GM19193 (cell line): ENCODE data around the gene WARS2.

Experiments used
- POLR2A ChIP-seq: IDR thresholded peaks from 4 replicates; pipeline ENCODE4 v1.6.1; 2011; ENCODE audit not compliant: insufficient read depth, insufficient read length; ENCODE audit errors: extremely low read depth

WARS2 gene

DNA sequence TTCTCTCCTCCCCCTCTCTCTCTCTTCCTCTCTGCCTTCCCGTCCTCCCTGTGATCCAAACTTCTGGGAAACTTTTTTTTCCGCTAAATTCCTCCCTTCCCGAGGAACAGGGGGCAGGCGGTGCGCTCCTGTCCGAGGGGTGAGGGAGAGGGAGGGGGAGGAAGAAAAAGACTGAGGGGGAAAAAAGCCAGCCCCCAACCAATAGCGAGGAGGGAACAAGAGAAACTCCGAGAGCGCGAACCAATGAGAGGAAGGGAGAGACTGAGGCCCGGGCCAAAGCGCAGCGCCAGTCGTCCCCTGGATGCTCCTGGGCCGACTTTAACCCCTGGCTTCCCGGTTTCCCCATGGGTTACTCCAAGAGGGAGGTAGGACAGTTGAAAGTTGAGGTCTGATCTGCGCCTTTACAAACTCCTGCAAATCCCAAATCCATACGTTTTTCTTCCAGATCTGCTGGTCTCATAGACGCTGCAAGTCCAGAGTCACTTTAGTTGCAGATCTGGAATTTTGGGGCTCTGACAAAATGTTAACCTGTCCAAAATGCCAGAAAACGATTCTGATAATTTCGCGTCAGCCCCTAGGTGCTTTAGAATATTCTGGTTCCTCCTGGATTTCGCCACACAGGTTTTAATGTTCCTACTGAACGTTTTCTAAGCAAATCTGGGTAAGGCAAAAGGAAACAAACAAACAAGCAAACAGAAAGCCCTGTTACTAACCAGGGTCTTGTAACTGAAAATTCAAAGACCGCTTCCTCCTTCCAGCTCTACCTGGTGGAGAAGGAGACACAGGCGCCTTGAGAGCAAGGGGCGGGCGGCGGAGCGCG, 152.1 kb downstream of the WARS2 start, which contains the start of gene TBX15:
Gene TBX15, minus strand, starts transcription at position 158 of the 820 bp plus-strand sequence. CDS start 548 bp downstream, outside the sequence.
- no peak for TF ChIP-seq POLR2A

- TF ChIP-seq POLR2A = peak; percentile 40
Observed at GRCh38 chr1:118987468-118988185, 152.8 kb downstream of the WARS2 start.

- TF ChIP-seq POLR2A = no peak
Observed at GRCh38 chr1:118986555-118987467, 153.6 kb downstream of the WARS2 start.

DNA sequence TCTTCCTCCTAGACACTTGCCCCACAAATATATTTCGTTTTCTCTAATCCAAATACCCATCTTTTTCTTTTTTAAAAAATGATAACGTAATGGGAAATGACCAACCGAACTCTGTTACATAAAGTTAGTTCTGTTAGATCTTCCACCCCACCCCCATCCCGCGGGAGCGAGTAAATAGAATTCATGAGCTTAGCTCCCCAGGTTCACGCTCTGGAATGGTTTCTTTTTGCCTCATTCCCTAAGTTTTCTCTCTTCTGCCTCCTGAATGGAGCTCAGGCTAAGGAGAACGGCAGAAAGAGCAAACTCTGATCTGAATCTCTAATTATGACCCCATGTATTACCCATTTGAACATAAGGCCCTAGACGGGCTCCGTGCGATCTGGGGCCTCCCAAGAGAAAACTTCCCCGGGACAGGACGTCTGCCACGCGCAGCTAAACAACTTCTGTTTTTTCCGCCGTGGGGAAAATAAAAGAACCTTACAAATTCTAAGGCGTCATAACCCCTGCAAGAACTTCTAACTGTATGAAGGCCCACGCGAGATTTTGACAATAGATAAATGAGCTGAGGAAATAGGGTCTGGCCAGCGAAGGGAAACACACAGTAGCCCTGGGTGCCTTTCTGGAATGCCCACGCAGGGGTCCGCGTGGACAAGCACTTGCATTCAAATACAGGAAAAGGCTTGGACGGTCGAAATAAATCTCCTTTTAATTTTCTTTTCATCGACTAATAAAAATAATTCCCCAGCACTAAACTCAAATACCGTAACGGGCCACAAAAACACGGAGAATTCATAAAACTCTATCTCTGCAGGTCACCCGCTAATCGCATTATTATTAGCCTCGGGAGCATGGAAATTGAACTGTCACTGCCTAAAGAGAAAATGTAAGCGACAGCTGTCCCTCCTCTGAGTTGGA, 154.6 kb downstream of the WARS2 start:
- TF ChIP-seq POLR2A = no peak

DNA sequence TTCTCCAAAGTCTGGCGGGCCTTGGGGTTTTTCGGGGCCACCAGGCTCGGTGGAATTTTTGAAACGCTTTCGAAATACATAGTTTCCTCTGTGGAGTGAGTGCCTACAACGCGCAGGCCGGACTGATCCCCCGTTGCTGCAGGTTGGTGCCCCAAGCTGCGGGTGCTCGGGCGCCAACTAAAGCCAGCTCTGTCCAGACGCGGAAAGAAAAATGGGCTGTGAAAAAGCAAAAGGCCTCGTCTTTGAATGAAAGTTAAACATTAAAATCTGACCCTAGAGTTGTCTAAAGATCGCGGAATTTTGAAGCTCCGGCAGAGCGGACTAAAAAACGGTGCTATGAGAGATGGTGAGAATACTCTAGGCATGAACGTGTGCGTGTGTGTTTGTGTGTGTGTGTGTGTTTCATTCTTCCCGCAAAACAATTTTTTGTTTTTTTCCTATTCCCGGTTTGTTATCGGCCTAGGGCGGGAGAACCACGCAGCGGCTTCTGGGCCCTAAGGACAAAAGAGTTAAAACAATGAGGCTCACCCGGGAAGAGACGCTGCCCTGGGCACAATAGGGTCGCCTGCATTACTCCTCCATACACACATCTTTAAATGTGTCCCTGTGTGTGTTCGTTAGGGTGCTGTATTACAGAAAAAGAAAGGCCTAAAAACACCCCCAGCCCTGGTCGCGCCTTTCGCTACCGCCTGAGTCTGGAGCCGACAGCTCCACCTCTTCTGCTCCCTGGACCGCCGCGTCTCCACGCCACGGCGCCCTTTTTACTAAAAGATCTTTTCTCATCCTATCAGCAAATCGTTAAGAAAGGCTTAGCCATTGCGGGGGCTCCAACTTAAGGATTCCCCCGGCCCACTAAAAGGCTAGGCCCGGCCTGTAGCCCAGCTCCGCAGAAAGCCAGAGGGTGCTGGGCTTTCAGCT, 155.5 kb downstream of the WARS2 start:
- peak; percentile 32 for TF ChIP-seq POLR2A

GRCh38 chr1:118984086-118984721, 156.2 kb downstream of the WARS2 start:
- no peak for TF ChIP-seq POLR2A

- TF ChIP-seq POLR2A = no peak
Observed at GRCh38 chr1:118983558-118984041, 156.9 kb downstream of the WARS2 start.

DNA sequence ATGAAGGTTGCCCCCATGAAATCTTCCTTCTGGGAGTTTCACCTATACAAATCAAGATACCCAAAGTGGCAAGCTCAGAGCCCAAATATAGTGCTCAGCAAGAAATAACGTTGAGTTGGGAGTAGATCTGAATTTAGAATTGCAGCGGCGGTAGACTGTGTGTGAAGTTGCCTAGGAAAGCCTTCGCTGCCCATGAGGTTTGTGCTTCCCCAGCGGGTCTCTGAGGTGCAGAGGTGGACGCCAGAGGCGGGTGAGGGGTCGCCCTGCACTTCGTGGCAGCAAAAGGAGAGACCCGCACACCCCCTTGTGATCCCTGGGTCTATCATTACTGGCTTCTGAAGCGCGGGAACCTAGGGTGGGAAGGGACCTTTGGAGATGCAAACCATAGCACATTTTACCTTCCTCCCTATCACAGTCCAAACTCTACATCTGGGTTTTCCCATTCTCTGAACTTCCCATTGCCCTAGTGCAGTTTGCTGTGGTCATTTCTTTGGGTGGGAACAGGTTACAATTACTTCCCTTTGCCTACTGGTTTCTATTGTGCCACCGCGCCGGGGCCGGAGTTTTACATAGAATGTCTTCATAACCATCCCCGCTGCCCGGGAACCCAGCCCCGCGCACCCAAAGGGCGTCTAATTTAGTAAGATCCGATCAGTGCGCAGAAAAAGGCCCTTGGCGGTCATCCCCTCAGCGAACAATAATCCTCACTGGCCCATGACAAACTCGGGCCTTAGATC, 157.5 kb downstream of the WARS2 start:
- TF ChIP-seq POLR2A = no peak

DNA sequence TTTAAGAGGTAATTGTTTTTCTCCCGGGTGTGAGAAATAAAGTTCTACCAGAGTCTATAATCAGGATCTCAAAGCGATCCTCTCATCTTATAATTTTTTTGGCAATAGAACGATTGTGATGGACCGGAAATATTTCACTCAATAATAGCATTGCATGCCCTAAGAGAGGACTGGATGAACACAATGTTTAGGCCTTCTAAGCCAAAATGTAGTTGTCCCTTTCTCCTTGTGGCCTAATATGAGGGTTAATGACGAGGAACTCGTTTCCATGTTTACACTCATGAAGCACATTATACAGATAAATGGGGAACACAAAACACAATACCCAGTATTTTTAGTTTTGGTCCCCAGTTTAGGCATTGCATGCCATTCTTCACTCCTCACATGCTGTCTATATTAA, 158.2 kb downstream of the WARS2 start:
- no peak for TF ChIP-seq POLR2A

DNA sequence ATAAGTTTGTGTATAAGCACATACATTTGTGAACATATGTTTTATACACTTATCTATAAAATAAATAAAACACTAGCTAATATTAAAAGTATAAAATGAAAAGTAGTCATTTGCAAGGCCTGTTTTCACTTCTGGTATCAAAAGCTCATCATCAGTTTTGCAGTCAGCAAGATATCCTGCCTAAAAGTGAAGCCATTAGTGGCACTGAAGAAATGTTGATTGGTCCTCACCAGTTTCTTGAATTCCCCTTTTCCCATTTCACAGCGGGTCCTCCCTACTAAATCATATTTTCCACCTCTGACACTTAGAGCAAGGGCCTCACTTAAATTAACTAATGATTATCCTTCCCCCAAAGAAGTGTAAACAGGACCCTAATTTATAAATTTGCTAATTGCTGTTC, 159.0 kb downstream of the WARS2 start:
- no peak for TF ChIP-seq POLR2A
